Fibroblast of skin of left quadriceps (primary cell): ENCODE measurements around the gene GPR179.
"Not testable (repeated sequence)": the region's sequence is repeated elsewhere in the genome, so short reads cannot be mapped to it uniquely, and the experiment has no call there.

Source experiments
- DNase-seq, 2 experiments: peaks; one replicate each; pipeline ENCODE4 v3.0.0-alpha.2; 2013; ENCODE audit warnings: low read depth in 2 of 2

The GPR179 gene

GRCh38 chr17:38324772-38325171 is 19.0 kb downstream of the GPR179 start:
- no peak for DNase-seq

GRCh38 chr17:38324141-38324697 is 19.5 kb downstream of the GPR179 start:
- no peak for DNase-seq

- no peak for DNase-seq
Measured at GRCh38 chr17:38322897-38323296, 20.9 kb downstream of the GPR179 start.

GRCh38 chr17:38322156-38322779 is 21.5 kb downstream of the GPR179 start:
- DNase-seq = peak in 1 of 2 experiments; percentile 15

GRCh38 chr17:38320482-38320881 is 23.3 kb downstream of the GPR179 start:
- DNase-seq = no peak

- DNase-seq = no peak
Measured at GRCh38 chr17:38317081-38317480, 26.7 kb downstream of the GPR179 start.

- no peak for DNase-seq
Measured at GRCh38 chr17:38315497-38315896, 28.3 kb downstream of the GPR179 start.

GRCh38 chr17:38296834-38297517 is 46.8 kb downstream of the GPR179 start, which contains the start of gene MRPL45:
Gene MRPL45, plus strand, starts transcription at chr17:38297168. Its CDS starts 16 bp downstream, at chr17:38297184.
- peak; percentile 89 to 92 for DNase-seq

GRCh38 chr17:38295602-38296365 is 48.0 kb downstream of the GPR179 start:
- not testable (repeated sequence) for DNase-seq

- not testable (repeated sequence) for DNase-seq
Measured at GRCh38 chr17:38289760-38290159, 54.0 kb downstream of the GPR179 start.

GRCh38 chr17:38288217-38288827 is 55.4 kb downstream of the GPR179 start:
- not testable (repeated sequence) for DNase-seq

- DNase-seq = peak; percentile 33
Measured at GRCh38 chr17:38286501-38287091, 57.2 kb downstream of the GPR179 start.

GRCh38 chr17:38285994-38286393 is 57.8 kb downstream of the GPR179 start:
- not testable (repeated sequence) for DNase-seq
